Caco-2 (cell line): ENCODE results near the gene PRDM2. TPM values are rescaled to one million over a fixed set of nuclear protein-coding genes. Genes with fewer than 3 reads are reported as not detected.

ENCODE experiments used
- BruUV-seq: library from RNA; stranded (reverse); fragments of 400-500 nt; replicated peaks from 2 replicates; lab custom pipeline; 2021; lab: Mats Ljungman, UMichigan
- CTCF ChIA-PET: fragments of 300-600 bp; sonication (Branson Sonifier 250); formaldehyde crosslinking; loops from one replicate; lab custom pipeline; 2022; ENCODE audit warnings: antibody characterized with exemption; lab: Charles Lee
- POLR2A ChIA-PET: fragments of 300-600 bp; sonication (Branson Sonifier 250); formaldehyde crosslinking; loops from one replicate; lab custom pipeline; 2022; ENCODE audit warnings: antibody characterized with exemption; lab: Charles Lee
- DNase-seq, 2 experiments: peaks; one replicate each; pipeline versions ENCODE4 v3.0.0 to v3.0.0-alpha.2; 2020 to 2022
- H3K27me3 ChIP-seq: replicated peaks from 2 replicates; pipeline ENCODE4 v1.6.0; 2011; ENCODE audit warnings: low read length; ENCODE audit not compliant: control insufficient read depth, insufficient read depth
- H3K36me3 ChIP-seq: 2 replicates; pipeline ENCODE4 v1.5.1; 2011; ENCODE audit warnings: low read length; ENCODE audit not compliant: control insufficient read depth, insufficient read depth
- H3K4me1 ChIP-seq: fragments of 250-450 bp; sonication (Bioruptor Pico); 2 replicates; pipeline ENCODE4 v1.5.1; 2020; ENCODE audit warnings: mild to moderate bottlenecking
- H3K4me3 ChIP-seq: 2 replicates; pipeline ENCODE4 v1.5.1; 2011; ENCODE audit warnings: low read depth, mild to moderate bottlenecking, control low read depth, low read length
- H3K9me3 ChIP-seq: fragments of 250-450 bp; sonication (Bioruptor Pico); 2 replicates; pipeline ENCODE4 v1.5.1; 2020; ENCODE audit warnings: mild to moderate bottlenecking, moderate library complexity
- H3K27ac Mint-ChIP-seq: one replicate; pipeline ENCODE4 v1.8.0; 2022; ENCODE audit warnings: mixed read lengths; ENCODE audit not compliant: unreplicated experiment
- H3K27me3 Mint-ChIP-seq: one replicate; pipeline ENCODE4 v1.8.0; 2022; ENCODE audit warnings: mixed read lengths; ENCODE audit not compliant: insufficient read depth, unreplicated experiment
- H3K36me3 Mint-ChIP-seq: one replicate; pipeline ENCODE4 v1.8.0; 2022; ENCODE audit warnings: mild to moderate bottlenecking, mixed read lengths; ENCODE audit not compliant: insufficient read depth, unreplicated experiment
- H3K4me1 Mint-ChIP-seq: one replicate; pipeline ENCODE4 v1.8.0; 2022; ENCODE audit warnings: low read depth, mixed read lengths; ENCODE audit not compliant: unreplicated experiment
- H3K4me3 Mint-ChIP-seq: one replicate; pipeline ENCODE4 v1.8.0; 2022; ENCODE audit warnings: mild to moderate bottlenecking, moderate library complexity, mixed read lengths; ENCODE audit not compliant: unreplicated experiment
- H3K9me3 Mint-ChIP-seq: one replicate; pipeline ENCODE4 v1.8.0; 2022; ENCODE audit warnings: mixed read lengths; ENCODE audit not compliant: unreplicated experiment
- intact Hi-C: fragments of 100-400 bp; cut with micrococcal nuclease; formaldehyde crosslinking; loops from one replicate; pipeline ENCODE4 v1.10.0; 2022; ENCODE audit not compliant: unreplicated experiment
- total RNA-seq: library from RNA; stranded (reverse); gene quantifications from 2 replicates; pipeline ENCODE4 v1.2.3, GENCODE V29; 2022
- TF ChIP-seq, protein P1 (sequence below), 2 experiments: fragments of 200-600 bp in 1 of 2; IDR thresholded peaks; 1 replicate in 1 of 2; 2 replicates in 1 of 2; pipeline versions ENCODE4 v1.5.1 to v1.8.0; 2011 to 2022; ENCODE audit warnings: antibody characterized with exemption in 1 of 2, control low read depth in 1 of 2, inconsistent platforms in 1 of 2, low read depth in 1 of 2, low read length in 1 of 2, mild to moderate bottlenecking in 1 of 2, moderate library complexity in 1 of 2; ENCODE audit not compliant: insufficient read depth in 1 of 2, severe bottlenecking in 1 of 2, unreplicated experiment in 1 of 2

PRDM2 gene
- total RNA-seq, 1 experiment from 2014 or later: 32.7 TPM

DNA sequence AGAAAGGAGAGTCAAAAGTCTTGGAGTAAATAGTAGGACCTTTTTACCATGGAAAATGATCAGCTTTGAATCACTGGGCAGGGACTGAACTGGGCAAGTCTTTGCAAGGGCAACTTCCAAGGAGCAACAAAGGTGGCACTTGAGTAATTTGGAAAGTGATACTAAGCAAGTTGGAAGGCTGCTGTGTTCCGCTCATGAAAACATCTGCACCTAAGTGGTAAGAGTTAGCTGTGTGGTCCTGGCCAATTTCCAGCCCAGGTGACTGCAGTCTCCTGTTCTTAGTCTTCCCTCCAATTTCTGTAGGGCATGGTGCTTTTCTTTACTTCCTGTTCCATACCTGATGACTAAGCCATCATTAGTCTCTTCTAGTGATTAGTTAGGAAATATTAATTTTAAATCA, 35.5 kb upstream of the PRDM2 start:
- POLR2A ChIA-PET: no interaction called here
- H3K4me3 Mint-ChIP-seq: no peak overlapping the region

DNA sequence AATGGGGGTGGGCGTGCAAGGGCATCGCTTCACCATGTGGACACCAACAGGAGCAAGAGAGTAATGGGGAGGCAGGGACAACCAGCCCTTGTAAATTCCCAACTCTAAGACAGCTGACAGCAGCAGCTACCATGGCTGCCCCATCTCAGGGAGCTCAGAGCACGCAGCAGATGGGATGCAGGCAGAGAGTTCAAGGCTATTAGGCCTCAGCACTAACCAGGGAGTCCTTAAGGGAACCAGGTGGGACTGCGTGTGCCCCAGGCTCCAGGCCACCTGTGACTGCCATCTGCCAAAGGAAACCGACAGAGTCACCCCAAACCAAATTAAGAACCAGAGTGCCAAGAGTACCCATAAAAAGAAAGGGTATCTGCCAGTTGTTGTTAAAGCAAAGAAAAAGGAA, 33.7 kb upstream of the PRDM2 start:
- Mint-ChIP-seq H3K4me1 (no peaks in the 10 kb centered on the region), H3K27ac (no peak overlapping the region), H3K9me3 (no peaks in the 10 kb centered on the region), H3K27me3 (no peaks in the 10 kb centered on the region), H3K36me3 (no peaks in the 10 kb centered on the region), H3K4me3 (no peak overlapping the region)
- Histone ChIP-seq H3K36me3 (no peaks in the 10 kb centered on the region), H3K4me1 (no peaks in the 10 kb centered on the region), H3K9me3 (no peaks in the 10 kb centered on the region), H3K27me3 (no peaks in the 10 kb centered on the region), H3K4me3 (no peak overlapping the region)
- CTCF ChIA-PET: no interaction called here
- POLR2A ChIA-PET: interaction anchor here (0.5 kb wide), 1 partner anchor 67 kb away, joined by 4 read pairs; no protein-coding TSS in a partner anchor
- no peak for DNase-seq
- intact Hi-C loops: loop anchor here (5.0 kb wide), 1 partner anchor 161 kb away; no protein-coding TSS in a partner anchor
- TF ChIP-seq, protein P1, sequence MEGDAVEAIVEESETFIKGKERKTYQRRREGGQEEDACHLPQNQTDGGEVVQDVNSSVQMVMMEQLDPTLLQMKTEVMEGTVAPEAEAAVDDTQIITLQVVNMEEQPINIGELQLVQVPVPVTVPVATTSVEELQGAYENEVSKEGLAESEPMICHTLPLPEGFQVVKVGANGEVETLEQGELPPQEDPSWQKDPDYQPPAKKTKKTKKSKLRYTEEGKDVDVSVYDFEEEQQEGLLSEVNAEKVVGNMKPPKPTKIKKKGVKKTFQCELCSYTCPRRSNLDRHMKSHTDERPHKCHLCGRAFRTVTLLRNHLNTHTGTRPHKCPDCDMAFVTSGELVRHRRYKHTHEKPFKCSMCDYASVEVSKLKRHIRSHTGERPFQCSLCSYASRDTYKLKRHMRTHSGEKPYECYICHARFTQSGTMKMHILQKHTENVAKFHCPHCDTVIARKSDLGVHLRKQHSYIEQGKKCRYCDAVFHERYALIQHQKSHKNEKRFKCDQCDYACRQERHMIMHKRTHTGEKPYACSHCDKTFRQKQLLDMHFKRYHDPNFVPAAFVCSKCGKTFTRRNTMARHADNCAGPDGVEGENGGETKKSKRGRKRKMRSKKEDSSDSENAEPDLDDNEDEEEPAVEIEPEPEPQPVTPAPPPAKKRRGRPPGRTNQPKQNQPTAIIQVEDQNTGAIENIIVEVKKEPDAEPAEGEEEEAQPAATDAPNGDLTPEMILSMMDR (IDR thresholded peaks at IDR 0.05; ENCODE audit: insufficient read depth in 1 of 2, low read depth in 1 of 2, low read length in 1 of 2, severe bottlenecking in 1 of 2, unreplicated experiment in 1 of 2): no peak
- BruUV-seq: no TSS peak

More for the DNA sequence above, 35.5 kb upstream of the PRDM2 start:
- Mint-ChIP-seq H3K27me3 (no peaks in the 10 kb centered on the region), H3K4me1 (no peaks in the 10 kb centered on the region), H3K27ac (no peak overlapping the region), H3K9me3 (no peaks in the 10 kb centered on the region), H3K36me3 (no peaks in the 10 kb centered on the region)
- TF ChIP-seq, protein P1 (IDR thresholded peaks at IDR 0.05; ENCODE audit: insufficient read depth in 1 of 2, low read depth in 1 of 2, low read length in 1 of 2, severe bottlenecking in 1 of 2, unreplicated experiment in 1 of 2): no peak
- intact Hi-C loops: no loop called here
- DNase-seq: no peak
- BruUV-seq: no TSS peak
- Histone ChIP-seq H3K36me3 (no peaks in the 10 kb centered on the region), H3K4me1 (no peaks in the 10 kb centered on the region), H3K4me3 (no peak overlapping the region), H3K27me3 (no peaks in the 10 kb centered on the region), H3K9me3 (no peaks in the 10 kb centered on the region)
- CTCF ChIA-PET: interaction anchor here (0.6 kb wide), 1 partner anchor 1125 kb away, joined by 4 read pairs; no protein-coding TSS in a partner anchor

DNA sequence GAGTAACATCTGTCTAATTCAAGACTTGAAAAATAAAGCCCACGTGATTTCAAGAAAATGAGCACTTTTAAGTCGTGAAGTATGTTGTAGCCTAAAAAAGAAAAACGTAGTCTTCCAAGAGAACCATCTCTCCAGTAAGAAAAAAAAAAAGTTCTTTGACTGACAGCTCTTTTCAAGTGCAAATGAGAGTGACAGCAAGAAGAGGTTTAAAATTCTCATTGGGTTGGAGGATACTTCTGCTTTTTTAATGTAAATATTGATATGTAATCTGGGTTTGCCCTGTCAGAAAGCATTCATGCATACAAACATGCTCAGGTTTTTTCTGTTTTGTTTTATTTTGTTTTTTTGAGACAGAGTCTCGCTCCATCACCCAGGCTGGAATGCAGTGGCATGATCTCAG, 32.3 kb upstream of the PRDM2 start:
- CTCF ChIA-PET: no interaction called here
- Histone ChIP-seq H3K4me3 (no peak overlapping the region), H3K4me1 (no peaks in the 10 kb centered on the region), H3K36me3 (no peaks in the 10 kb centered on the region), H3K9me3 (no peaks in the 10 kb centered on the region), H3K27me3 (no peaks in the 10 kb centered on the region)
- no peak overlapping the region for H3K4me3 Mint-ChIP-seq
- POLR2A ChIA-PET: no interaction called here
- no peak for DNase-seq
- no peaks in the 10 kb centered on the region for H3K27me3 Mint-ChIP-seq
- TF ChIP-seq, protein P1 (IDR thresholded peaks at IDR 0.05; ENCODE audit: insufficient read depth in 1 of 2, low read depth in 1 of 2, low read length in 1 of 2, severe bottlenecking in 1 of 2, unreplicated experiment in 1 of 2): no peak
- no peaks in the 10 kb centered on the region for H3K4me1 Mint-ChIP-seq
- no TSS peak for BruUV-seq
- H3K9me3 Mint-ChIP-seq: no peaks in the 10 kb centered on the region
- intact Hi-C loops: loop anchor here (5.0 kb wide), 1 partner anchor 160 kb away; no protein-coding TSS in a partner anchor
- no peaks in the 10 kb centered on the region for H3K36me3 Mint-ChIP-seq
- no peak overlapping the region for H3K27ac Mint-ChIP-seq
